HepG2 (cell line): ENCODE results near the gene AKR1A1. TPM values are rescaled to one million over a fixed set of nuclear protein-coding genes. Genes with fewer than 3 reads are reported as not detected.
A peak's percentile ranks its signal among the peaks of the same experiment; 100 is the strongest.

Experiments
- ELF4 ChIP-seq: sonication (generic); formaldehyde crosslinking; IDR thresholded peaks from 2 replicates; pipeline ENCODE4 v1.5.0; 2020; ENCODE audit warnings: missing genetic modification reagents, mild to moderate bottlenecking, moderate library complexity, borderline replicate concordance
- GMEB1 ChIP-seq: sonication (generic); formaldehyde crosslinking; IDR thresholded peaks from 2 replicates; pipeline ENCODE4 v1.5.1; 2020; ENCODE audit warnings: missing genetic modification reagents, mild to moderate bottlenecking, borderline replicate concordance
- HDAC1 ChIP-seq: sonication (generic); formaldehyde crosslinking; IDR thresholded peaks from 2 replicates; pipeline ENCODE4 v1.5.1; 2020; ENCODE audit warnings: mild to moderate bottlenecking, missing genetic modification reagents
- NFIB ChIP-seq: sonication (generic); formaldehyde crosslinking; IDR thresholded peaks from 2 replicates; pipeline ENCODE4 v1.9.0; 2021; ENCODE audit warnings: missing genetic modification reagents, mild to moderate bottlenecking, borderline replicate concordance
- NR0B2 ChIP-seq: sonication (generic); formaldehyde crosslinking; IDR thresholded peaks from 2 replicates; pipeline ENCODE4 v1.4.0; 2020; ENCODE audit warnings: mild to moderate bottlenecking, missing genetic modification reagents
- PAX8 ChIP-seq: sonication (generic); formaldehyde crosslinking; IDR thresholded peaks from 2 replicates; pipeline ENCODE4 v1.8.0; 2022; ENCODE audit warnings: mild to moderate bottlenecking, missing genetic modification reagents, borderline replicate concordance
- RAD21 ChIP-seq: fragments of 450-650 bp; formaldehyde crosslinking; IDR thresholded peaks from 2 replicates; pipeline ENCODE4 v1.5.0; 2020; ENCODE audit warnings: mild to moderate bottlenecking
- TBL1XR1 ChIP-seq: fragments of 150-350 bp; IDR thresholded peaks from 2 replicates; pipeline ENCODE4 v1.6.1; 2014; ENCODE audit warnings: borderline replicate concordance, low read length; ENCODE audit not compliant: partially characterized antibody
- THRA ChIP-seq: sonication (generic); formaldehyde crosslinking; IDR thresholded peaks from 2 replicates; pipeline ENCODE4 v1.4.0; 2020; ENCODE audit warnings: missing genetic modification reagents, borderline replicate concordance
- ZBED4 ChIP-seq: sonication (generic); formaldehyde crosslinking; IDR thresholded peaks from 2 replicates; pipeline ENCODE4 v1.4.0; 2020; ENCODE audit warnings: missing genetic modification reagents, borderline replicate concordance
- ZBTB20 ChIP-seq: sonication (generic); formaldehyde crosslinking; IDR thresholded peaks from 2 replicates; pipeline ENCODE4 v1.8.1; 2023; ENCODE audit warnings: missing genetic modification reagents, low read depth, mild to moderate bottlenecking, borderline replicate concordance
- ZFP37 ChIP-seq: sonication (generic); formaldehyde crosslinking; IDR thresholded peaks from 2 replicates; pipeline ENCODE4 v1.4.0; 2020; ENCODE audit warnings: missing genetic modification reagents, borderline replicate concordance
- ZGPAT ChIP-seq: IDR thresholded peaks from 2 replicates; pipeline ENCODE4 v1.6.1; 2016; ENCODE audit warnings: mild to moderate bottlenecking
- ZNF354B ChIP-seq: sonication (generic); formaldehyde crosslinking; IDR thresholded peaks from 2 replicates; pipeline ENCODE4 v1.8.0; 2022; ENCODE audit warnings: mild to moderate bottlenecking, missing genetic modification reagents
- ZNF615 ChIP-seq: sonication (generic); formaldehyde crosslinking; IDR thresholded peaks from 2 replicates; pipeline ENCODE4 v1.5.0; 2020; ENCODE audit warnings: mild to moderate bottlenecking, missing genetic modification reagents, borderline replicate concordance
- ZNF878 ChIP-seq: sonication (generic); formaldehyde crosslinking; IDR thresholded peaks from 2 replicates; pipeline ENCODE4 v1.8.1; 2023; ENCODE audit warnings: mild to moderate bottlenecking, missing genetic modification reagents, moderate library complexity
- ZNF891 ChIP-seq: sonication (generic); formaldehyde crosslinking; IDR thresholded peaks from 2 replicates; pipeline ENCODE4 v1.5.0; 2020; ENCODE audit warnings: mild to moderate bottlenecking, missing genetic modification reagents
- polyA plus RNA-seq, 8 experiments: library from polyadenylated mRNA; depleted of rRNA in 3 of 8; stranded (reverse) in 7 of 8; unstranded in 1 of 8; fragments of >200 nt; fragmentation: Illumina TruSeq in 4 of 8; extraction: Trizol in 4 of 8; gene quantifications; 2 replicates each; pipeline versions ENCODE4 v1.2.1 to v1.2.3, GENCODE V29; 2011 to 2016; ENCODE audit warnings: low read depth in 4 of 8, missing spikeins in 1 of 8, mixed read lengths in 1 of 8; ENCODE audit not compliant: insufficient read depth in 1 of 8
- total RNA-seq, 5 experiments: library from RNA; depleted of rRNA; stranded (reverse); fragments of >200 nt; fragmentation: Illumina TruSeq; extraction: Trizol; gene quantifications; 2 replicates each; pipeline ENCODE4 v1.2.3, GENCODE V29; 2016; ENCODE audit warnings: low read depth in 1 of 5

Gene AKR1A1
- total and polyA plus RNA-seq, 2 of the 13 experiments (the other 11 are each of a cell fraction or from before 2014, with no cell fraction given), result 181 to 217 TPM

GRCh38 chr1:45521413-45522323, 29.0 kb upstream of the AKR1A1 start, which contains the start of gene PRDX1 (continued):
- peak; percentile 95 for TF ChIP-seq HDAC1 (CRISPR knock-in tag)
- TF ChIP-seq ZNF615 (CRISPR knock-in tag), result peak; percentile 91; the same call in 1 of the 2 replicates
- peak; percentile 82 for TF ChIP-seq TBL1XR1
- peak; percentile 85 for TF ChIP-seq GMEB1 (CRISPR knock-in tag)
- TF ChIP-seq ZGPAT (CRISPR knock-in tag), result peak; percentile 92
- peak; percentile 81 for TF ChIP-seq NR0B2 (CRISPR knock-in tag)
- TF ChIP-seq ELF4, result no peak
- TF ChIP-seq PAX8 (CRISPR knock-in tag), result no peak; the same call in 1 of the 2 replicates
- peak; percentile 93 for TF ChIP-seq ZNF891 (CRISPR knock-in tag)
- 0 out of 2 replicates have a peak, but pooled peaks have one; percentile 54 for TF ChIP-seq ZNF354B
- TF ChIP-seq ZNF878, result peak; percentile 70
- peak; percentile 66 for TF ChIP-seq RAD21 (CRISPR knock-in tag)
- peak; percentile 97 for TF ChIP-seq ZFP37 (CRISPR knock-in tag)
- TF ChIP-seq ZBTB20 (CRISPR knock-in tag), result peak; percentile 68; the same call in 1 of the 2 replicates
- TF ChIP-seq THRA (CRISPR knock-in tag), result peak; percentile 77
- no peak for TF ChIP-seq NFIB
- TF ChIP-seq ZBED4, result peak; percentile 50; the same call in 1 of the 2 replicates
